ENCODE results near the gene USP11. TPM values are rescaled to one million over a fixed set of nuclear protein-coding genes. Genes with fewer than 3 reads are reported as not detected.
A peak's percentile ranks its signal among the peaks of the same experiment; 100 is the strongest.

USP11 gene
- total RNA-seq, 1 donor from 2014 or later = 194 TPM

DNA sequence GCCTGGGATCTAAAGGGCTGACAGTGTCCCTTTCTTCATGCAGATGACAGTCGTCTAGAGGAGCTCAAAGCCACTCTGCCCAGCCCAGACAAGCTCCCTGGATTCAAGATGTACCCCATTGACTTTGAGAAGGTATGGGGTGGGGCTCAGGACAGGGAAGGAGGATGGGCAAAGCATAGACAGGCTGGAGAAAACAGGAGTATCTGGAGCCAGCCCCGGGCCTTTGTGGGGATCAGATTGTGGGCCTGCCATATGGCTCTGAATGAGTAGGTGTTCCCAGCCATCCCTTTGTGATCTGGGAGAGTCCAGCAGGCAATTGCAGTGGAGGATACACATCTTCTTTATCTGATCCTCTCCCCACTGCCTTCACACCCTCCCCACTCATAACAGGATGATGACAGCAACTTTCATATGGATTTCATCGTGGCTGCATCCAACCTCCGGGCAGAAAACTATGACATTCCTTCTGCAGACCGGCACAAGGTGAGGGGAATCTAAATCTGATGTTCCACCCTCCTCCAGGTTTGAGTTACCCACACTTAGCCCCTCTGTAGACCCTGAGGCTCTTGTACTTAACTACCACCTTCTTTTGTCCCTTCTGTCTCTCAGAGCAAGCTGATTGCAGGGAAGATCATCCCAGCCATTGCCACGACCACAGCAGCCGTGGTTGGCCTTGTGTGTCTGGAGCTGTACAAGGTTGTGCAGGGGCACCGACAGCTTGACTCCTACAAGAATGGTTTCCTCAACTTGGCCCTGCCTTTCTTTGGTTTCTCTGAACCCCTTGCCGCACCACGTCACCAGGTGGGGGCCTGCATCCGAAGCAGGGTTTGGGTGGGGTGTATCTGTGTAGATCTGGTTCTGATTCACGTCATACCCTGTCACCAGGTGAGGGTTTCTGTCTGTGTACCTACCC lies 20.2 kb upstream of the USP11 start:
- no peak for DNase-seq (ENCODE audit: extremely low spot score, unreplicated experiment)
- Mint-ChIP-seq H3K4me1 (ENCODE audit: unreplicated experiment) (peaks cover 17% of the 10 kb centered on the region), H3K27ac (ENCODE audit: unreplicated experiment) (peak overlapping the region; percentile 57), H3K36me3 (ENCODE audit: unreplicated experiment) (peaks cover 67% of the 10 kb centered on the region), H3K27me3 (ENCODE audit: unreplicated experiment) (no peaks in the 10 kb centered on the region), H3K9me3 (ENCODE audit: unreplicated experiment) (no peaks in the 10 kb centered on the region), H3K4me3 (ENCODE audit: unreplicated experiment) (no peak overlapping the region)
- TF ChIP-seq, protein P1, sequence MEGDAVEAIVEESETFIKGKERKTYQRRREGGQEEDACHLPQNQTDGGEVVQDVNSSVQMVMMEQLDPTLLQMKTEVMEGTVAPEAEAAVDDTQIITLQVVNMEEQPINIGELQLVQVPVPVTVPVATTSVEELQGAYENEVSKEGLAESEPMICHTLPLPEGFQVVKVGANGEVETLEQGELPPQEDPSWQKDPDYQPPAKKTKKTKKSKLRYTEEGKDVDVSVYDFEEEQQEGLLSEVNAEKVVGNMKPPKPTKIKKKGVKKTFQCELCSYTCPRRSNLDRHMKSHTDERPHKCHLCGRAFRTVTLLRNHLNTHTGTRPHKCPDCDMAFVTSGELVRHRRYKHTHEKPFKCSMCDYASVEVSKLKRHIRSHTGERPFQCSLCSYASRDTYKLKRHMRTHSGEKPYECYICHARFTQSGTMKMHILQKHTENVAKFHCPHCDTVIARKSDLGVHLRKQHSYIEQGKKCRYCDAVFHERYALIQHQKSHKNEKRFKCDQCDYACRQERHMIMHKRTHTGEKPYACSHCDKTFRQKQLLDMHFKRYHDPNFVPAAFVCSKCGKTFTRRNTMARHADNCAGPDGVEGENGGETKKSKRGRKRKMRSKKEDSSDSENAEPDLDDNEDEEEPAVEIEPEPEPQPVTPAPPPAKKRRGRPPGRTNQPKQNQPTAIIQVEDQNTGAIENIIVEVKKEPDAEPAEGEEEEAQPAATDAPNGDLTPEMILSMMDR (IDR thresholded peaks at IDR 0.05) = no peak

DNA sequence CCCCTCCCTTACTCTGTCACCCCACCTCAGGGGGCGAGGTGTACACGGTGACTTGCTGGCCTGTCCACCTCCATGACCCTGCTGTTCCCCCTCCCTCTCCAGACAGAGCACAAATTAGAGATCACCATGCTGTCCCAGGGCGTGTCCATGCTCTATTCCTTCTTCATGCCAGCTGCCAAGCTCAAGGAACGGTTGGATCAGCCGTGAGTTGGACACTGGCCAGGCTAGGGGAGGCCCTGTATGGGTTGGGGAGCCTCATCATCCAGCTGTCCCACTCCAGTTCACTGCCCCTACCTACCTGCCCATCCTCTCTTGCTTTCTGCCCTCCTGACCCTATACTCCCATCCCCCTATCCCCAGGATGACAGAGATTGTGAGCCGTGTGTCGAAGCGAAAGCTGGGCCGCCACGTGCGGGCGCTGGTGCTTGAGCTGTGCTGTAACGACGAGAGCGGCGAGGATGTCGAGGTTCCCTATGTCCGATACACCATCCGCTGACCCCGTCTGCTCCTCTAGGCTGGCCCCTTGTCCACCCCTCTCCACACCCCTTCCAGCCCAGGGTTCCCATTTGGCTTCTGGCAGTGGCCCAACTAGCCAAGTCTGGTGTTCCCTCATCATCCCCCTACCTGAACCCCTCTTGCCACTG lies 18.3 kb upstream of the USP11 start:
- Mint-ChIP-seq H3K36me3 (ENCODE audit: unreplicated experiment) (peaks cover 59% of the 10 kb centered on the region), H3K4me3 (ENCODE audit: unreplicated experiment) (no peak overlapping the region), H3K4me1 (ENCODE audit: unreplicated experiment) (peaks cover 20% of the 10 kb centered on the region), H3K27ac (ENCODE audit: unreplicated experiment) (no peak overlapping the region), H3K27me3 (ENCODE audit: unreplicated experiment) (no peaks in the 10 kb centered on the region), H3K9me3 (ENCODE audit: unreplicated experiment) (no peaks in the 10 kb centered on the region)
- TF ChIP-seq, protein P1 (IDR thresholded peaks at IDR 0.05) = no peak
- DNase-seq (ENCODE audit: extremely low spot score, unreplicated experiment) = no peak

DNA sequence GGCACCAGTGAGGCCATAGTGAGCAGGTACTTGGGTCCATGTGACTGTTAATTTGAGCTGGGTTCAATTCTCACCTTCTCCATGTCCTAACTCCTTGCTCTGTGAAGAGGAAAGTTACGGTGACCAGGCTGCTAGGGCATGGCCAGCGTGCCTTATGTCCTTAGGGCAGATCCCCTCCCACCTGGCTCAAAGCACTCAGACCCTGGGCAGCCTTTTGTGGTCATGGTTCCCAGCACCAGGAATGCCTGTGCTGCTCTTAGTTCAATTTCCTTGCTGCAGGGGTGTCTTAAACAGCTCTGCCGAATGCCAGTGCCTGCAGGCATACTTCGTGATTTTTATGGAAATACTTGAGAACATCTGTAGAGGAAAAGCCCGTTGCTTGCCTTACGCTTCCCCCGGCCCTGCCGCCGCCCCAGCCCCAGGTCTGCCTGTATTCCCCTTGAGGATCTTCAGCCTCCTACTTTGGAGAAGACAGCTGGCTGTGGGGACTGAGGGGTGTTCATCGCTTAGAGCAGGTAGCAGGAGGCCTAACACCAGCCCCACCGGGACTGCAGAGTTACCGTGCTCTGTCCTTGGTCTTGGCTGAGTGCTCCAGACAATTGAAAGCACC lies 17.4 kb upstream of the USP11 start:
- TF ChIP-seq, protein P1 (IDR thresholded peaks at IDR 0.05) = no peak
- H3K27me3 Mint-ChIP-seq (ENCODE audit: unreplicated experiment) = no peaks in the 10 kb centered on the region
- H3K4me3 Mint-ChIP-seq (ENCODE audit: unreplicated experiment) = no peak overlapping the region
- no peak for DNase-seq (ENCODE audit: extremely low spot score, unreplicated experiment)
- H3K36me3 Mint-ChIP-seq (ENCODE audit: unreplicated experiment) = peaks cover 51% of the 10 kb centered on the region
- peaks cover 28% of the 10 kb centered on the region for H3K4me1 Mint-ChIP-seq (ENCODE audit: unreplicated experiment)
- no peak overlapping the region for H3K27ac Mint-ChIP-seq (ENCODE audit: unreplicated experiment)
- no peaks in the 10 kb centered on the region for H3K9me3 Mint-ChIP-seq (ENCODE audit: unreplicated experiment)

DNA sequence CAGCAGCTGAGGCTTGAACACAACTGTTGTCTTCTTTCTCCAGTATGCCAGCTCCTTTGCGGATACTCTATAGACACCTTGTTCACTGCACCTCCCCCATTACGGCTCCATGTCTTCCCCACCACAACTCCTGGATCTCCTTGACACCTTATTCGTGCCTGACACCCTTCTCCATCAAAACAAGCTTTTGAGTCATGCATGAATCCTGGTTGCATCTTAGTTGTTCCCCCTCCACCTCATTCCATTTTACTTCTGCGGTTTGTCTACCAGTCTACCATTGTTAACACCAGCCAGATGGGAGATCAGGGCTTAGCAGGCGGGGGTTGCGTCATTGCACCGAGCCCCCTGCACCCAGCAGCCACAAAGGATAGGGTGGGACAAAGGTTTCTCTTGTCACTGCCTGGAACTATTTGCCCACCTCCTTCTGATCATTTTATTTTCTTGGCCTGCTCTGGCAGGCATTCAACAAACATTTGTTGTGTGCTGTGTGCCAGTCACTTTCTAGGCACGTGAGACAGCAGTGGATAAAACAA lies 16.4 kb upstream of the USP11 start:
- no peaks in the 10 kb centered on the region for H3K27me3 Mint-ChIP-seq (ENCODE audit: unreplicated experiment)
- H3K9me3 Mint-ChIP-seq (ENCODE audit: unreplicated experiment) = no peaks in the 10 kb centered on the region
- TF ChIP-seq, protein P1 (IDR thresholded peaks at IDR 0.05) = no peak
- H3K4me1 Mint-ChIP-seq (ENCODE audit: unreplicated experiment) = peaks cover 37% of the 10 kb centered on the region
- DNase-seq (ENCODE audit: extremely low spot score, unreplicated experiment) = no peak
- peak overlapping the region; percentile 99 for H3K27ac Mint-ChIP-seq (ENCODE audit: unreplicated experiment)
- peaks cover 43% of the 10 kb centered on the region for H3K36me3 Mint-ChIP-seq (ENCODE audit: unreplicated experiment)
- H3K4me3 Mint-ChIP-seq (ENCODE audit: unreplicated experiment) = peak overlapping the region; percentile 86
